MM.1S (cell line): ENCODE data around the gene CCM2L.

Experiments
- CTCF ChIP-seq: fragments of 300-600 bp; sonication (generic); IDR thresholded peaks from 2 replicates; pipeline ENCODE4 v1.5.1; 2016; ENCODE audit warnings: antibody characterized with exemption, low read length, mixed read lengths
- EZH2phosphoT487 ChIP-seq: fragments of 300-600 bp; sonication (generic); IDR thresholded peaks from 2 replicates; pipeline ENCODE4 v1.6.1; 2018; ENCODE audit warnings: antibody characterized with exemption, low read length

DNA sequence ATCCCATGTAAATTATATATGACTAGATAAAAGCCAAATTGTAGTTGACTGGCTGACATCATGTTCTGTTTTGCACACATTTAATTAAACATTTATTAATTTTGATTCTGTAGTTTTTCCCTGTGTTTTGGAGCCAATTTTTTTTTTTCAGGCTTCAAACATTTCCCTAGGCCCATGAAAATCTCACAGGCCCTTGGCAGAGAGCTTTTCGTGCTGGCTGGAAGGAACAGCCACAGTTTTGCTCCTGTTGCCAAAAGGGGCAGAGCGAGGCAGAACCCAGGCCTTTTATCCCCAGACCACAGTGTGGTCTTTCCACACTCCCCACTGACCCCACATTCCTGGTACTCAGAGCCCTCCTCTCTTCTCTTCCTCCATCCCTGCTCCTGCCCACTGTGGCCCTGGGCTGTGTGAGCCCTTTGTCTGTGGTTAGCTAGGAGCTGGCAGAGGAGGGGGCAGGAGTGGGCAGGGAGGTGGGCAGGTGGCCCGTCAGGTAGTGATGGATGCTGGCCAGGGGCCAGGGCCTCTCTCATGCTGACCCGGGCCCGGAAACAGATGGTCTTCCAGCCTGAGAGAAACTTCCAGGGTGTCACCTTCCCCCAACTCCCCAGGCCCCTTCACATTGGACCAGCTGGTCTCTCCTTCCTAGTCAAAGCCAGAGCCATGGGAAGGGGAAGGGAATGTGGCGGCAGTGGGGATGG is 19.4 kb upstream of the CCM2L start:
- no peak for TF ChIP-seq CTCF
- no peak for TF ChIP-seq EZH2phosphoT487
